RWPE2 (cell line): ENCODE results near the gene MMD2.

Experiments
- ATAC-seq: fragments of 200-7000 bp; cut with Tn5 transposase; 3 replicates; pipeline ENCODE4 v1.9.1; 2021; ENCODE audit warnings: low read depth
- DNase-seq: peaks from one replicate; pipeline ENCODE4 v3.0.0-alpha.2; 2020; ENCODE audit warnings: low spot score
- H3K27ac ChIP-seq: fragments of 450-650 bp; 2 replicates; pipeline ENCODE4 v1.5.1; 2017; ENCODE audit warnings: mild to moderate bottlenecking; ENCODE audit not compliant: poor library complexity, severe bottlenecking
- H3K27me3 ChIP-seq: fragments of 250-450 bp; sonication (Bioruptor Pico); 2 replicates; pipeline ENCODE4 v1.5.1; 2021; ENCODE audit warnings: mild to moderate bottlenecking, moderate library complexity; ENCODE audit not compliant: insufficient read depth, poor library complexity, severe bottlenecking
- H3K36me3 ChIP-seq: fragments of 250-450 bp; sonication (Bioruptor Pico); 2 replicates; pipeline ENCODE4 v1.5.1; 2020; ENCODE audit warnings: low read depth, mild to moderate bottlenecking, moderate library complexity
- H3K4me1 ChIP-seq: fragments of 250-450 bp; sonication (Bioruptor Pico); 2 replicates; pipeline ENCODE4 v1.5.1; 2021; ENCODE audit warnings: mild to moderate bottlenecking, moderate library complexity; ENCODE audit not compliant: insufficient read depth, poor library complexity, severe bottlenecking
- H3K4me3 ChIP-seq: fragments of 250-450 bp; sonication (Bioruptor Pico); 2 replicates; pipeline ENCODE4 v1.5.1; 2021; ENCODE audit warnings: mild to moderate bottlenecking, moderate library complexity; ENCODE audit not compliant: severe bottlenecking
- H3K9me3 ChIP-seq: fragments of 250-450 bp; sonication (Bioruptor Pico); 2 replicates; pipeline ENCODE4 v1.5.1; 2021; ENCODE audit warnings: mild to moderate bottlenecking, moderate library complexity; ENCODE audit not compliant: severe bottlenecking
- TF ChIP-seq, protein P1 (sequence below): fragments of 450-650 bp; IDR thresholded peaks from one replicate; pipeline ENCODE4 v1.5.1; 2017; ENCODE audit warnings: mild to moderate bottlenecking, moderate library complexity; ENCODE audit not compliant: poor library complexity, severe bottlenecking

The MMD2 gene

GRCh38 chr7:4962872-4963775, 4.1 kb upstream of the MMD2 start:
- Histone ChIP-seq H3K4me3 (no peak overlapping the region), H3K27ac (no peak overlapping the region), H3K27me3 (peaks cover 8% of the 10 kb centered on the region), H3K9me3 (no peaks in the 10 kb centered on the region), H3K4me1 (no peaks in the 10 kb centered on the region), H3K36me3 (no peaks in the 10 kb centered on the region)
- DNase-seq, result peak; percentile 56
- ATAC-seq, result no peak
- TF ChIP-seq, protein P1, sequence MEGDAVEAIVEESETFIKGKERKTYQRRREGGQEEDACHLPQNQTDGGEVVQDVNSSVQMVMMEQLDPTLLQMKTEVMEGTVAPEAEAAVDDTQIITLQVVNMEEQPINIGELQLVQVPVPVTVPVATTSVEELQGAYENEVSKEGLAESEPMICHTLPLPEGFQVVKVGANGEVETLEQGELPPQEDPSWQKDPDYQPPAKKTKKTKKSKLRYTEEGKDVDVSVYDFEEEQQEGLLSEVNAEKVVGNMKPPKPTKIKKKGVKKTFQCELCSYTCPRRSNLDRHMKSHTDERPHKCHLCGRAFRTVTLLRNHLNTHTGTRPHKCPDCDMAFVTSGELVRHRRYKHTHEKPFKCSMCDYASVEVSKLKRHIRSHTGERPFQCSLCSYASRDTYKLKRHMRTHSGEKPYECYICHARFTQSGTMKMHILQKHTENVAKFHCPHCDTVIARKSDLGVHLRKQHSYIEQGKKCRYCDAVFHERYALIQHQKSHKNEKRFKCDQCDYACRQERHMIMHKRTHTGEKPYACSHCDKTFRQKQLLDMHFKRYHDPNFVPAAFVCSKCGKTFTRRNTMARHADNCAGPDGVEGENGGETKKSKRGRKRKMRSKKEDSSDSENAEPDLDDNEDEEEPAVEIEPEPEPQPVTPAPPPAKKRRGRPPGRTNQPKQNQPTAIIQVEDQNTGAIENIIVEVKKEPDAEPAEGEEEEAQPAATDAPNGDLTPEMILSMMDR, result no peak

DNA sequence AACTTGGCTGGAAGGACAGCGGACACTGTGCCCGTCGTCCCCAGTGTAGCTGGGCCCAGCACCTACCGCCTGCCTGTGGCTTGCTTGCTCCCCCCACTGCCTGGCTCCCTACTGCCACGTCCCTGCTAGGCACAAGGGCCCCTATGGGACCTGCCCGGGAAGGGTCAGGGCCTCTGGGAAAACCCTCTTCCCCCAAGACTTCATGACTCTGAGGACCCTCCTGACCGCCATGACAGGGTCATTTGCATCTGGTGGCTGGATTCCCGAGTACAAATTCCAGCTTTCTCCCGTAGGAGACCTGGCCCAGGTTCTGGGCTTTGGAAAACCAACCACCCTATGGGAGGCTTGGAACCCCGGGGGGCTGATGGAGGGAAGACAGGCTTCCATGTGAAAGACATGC, 1.4 kb upstream of the MMD2 start:
- H3K27ac ChIP-seq, result no peak overlapping the region
- no peaks in the 10 kb centered on the region for H3K9me3 ChIP-seq
- peak; percentile 36 for DNase-seq
- no peaks in the 10 kb centered on the region for H3K4me1 ChIP-seq
- H3K27me3 ChIP-seq, result peaks cover 15% of the 10 kb centered on the region
- ATAC-seq, result no peak
- TF ChIP-seq, protein P1, result no peak
- no peaks in the 10 kb centered on the region for H3K36me3 ChIP-seq
- H3K4me3 ChIP-seq, result no peak overlapping the region

DNA sequence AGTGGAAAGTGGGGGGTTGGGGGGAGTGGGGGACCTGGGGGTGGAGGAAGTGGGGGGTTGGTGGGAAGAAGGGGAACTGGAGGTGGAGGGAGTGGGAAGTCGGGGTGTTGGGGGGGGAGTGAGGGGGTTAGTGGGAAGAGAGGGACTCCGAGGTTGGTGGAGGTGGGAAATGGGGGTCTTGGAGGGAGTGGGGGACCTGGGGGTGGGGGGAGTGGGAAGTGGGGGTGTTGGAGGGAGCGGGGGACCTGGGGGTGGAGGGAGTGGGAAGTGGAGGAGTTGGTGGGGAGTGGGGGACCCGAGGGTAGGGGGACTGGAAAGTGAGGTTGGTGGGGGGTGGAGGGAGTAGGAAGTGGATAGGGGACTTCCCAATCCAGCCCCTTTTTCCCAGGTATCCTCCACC, 906 bp upstream of the MMD2 start:
- H3K27me3 ChIP-seq, result peaks cover 15% of the 10 kb centered on the region
- no peaks in the 10 kb centered on the region for H3K36me3 ChIP-seq
- no peak overlapping the region for H3K4me3 ChIP-seq
- no peak for ATAC-seq
- H3K4me1 ChIP-seq, result no peaks in the 10 kb centered on the region
- peak; percentile 12 for DNase-seq
- TF ChIP-seq, protein P1, result no peak
- H3K27ac ChIP-seq, result no peak overlapping the region
- H3K9me3 ChIP-seq, result no peaks in the 10 kb centered on the region

- TF ChIP-seq, protein P1, result no peak
- no peak overlapping the region for H3K4me3 ChIP-seq
- peaks cover 15% of the 10 kb centered on the region for H3K27me3 ChIP-seq
- H3K4me1 ChIP-seq, result no peaks in the 10 kb centered on the region
- DNase-seq (peak; percentile 42), ATAC-seq (no peak)
- no peak overlapping the region for H3K27ac ChIP-seq
- no peaks in the 10 kb centered on the region for H3K36me3 ChIP-seq
- H3K9me3 ChIP-seq, result no peaks in the 10 kb centered on the region
Observed at GRCh38 chr7:4959306-4959705, 319 bp upstream of the MMD2 start.
